ENCODE measurements around the gene ARHGEF4. TPM values are rescaled to one million over a fixed set of nuclear protein-coding genes. Genes with fewer than 3 reads are reported as not detected.

ARHGEF4 gene
- total RNA-seq, 6 experiments from 2014 or later, result 0.44 to 6.7 (median 0.67) TPM; not detected in 2

GRCh38 chr2:130910931-130911330, 74.2 kb downstream of the ARHGEF4 start:
- DNase-seq (no peak), ATAC-seq (no peak)
- WGBS (ENCODE audit: insufficient coverage, low coverage, low lambda C conversion rate, missing lambda C conversion rate), result 67% methylated on average over 6 of the region's 6 CpGs
- Histone ChIP-seq H3K36me3 (no peaks in the 10 kb centered on the region), H3K9me3 (no peaks in the 10 kb centered on the region), H3K4me3 (no peak overlapping the region), H3K27me3 (no peaks in the 10 kb centered on the region), H3K4me1 (no peaks in the 10 kb centered on the region), H3K27ac (no peak overlapping the region)
- no peak for TF ChIP-seq CTCF (IDR thresholded peaks at IDR 0.05)
- TF ChIP-seq POLR2A (IDR thresholded peaks at IDR 0.05), result no peak
- intact Hi-C loops (cut with DNase I), result no loop called here

- Histone ChIP-seq H3K36me3 (no peaks in the 10 kb centered on the region), H3K27ac (no peak overlapping the region), H3K27me3 (no peaks in the 10 kb centered on the region), H3K4me3 (no peak overlapping the region), H3K4me1 (no peaks in the 10 kb centered on the region), H3K9me3 (no peaks in the 10 kb centered on the region)
- ATAC-seq, result no peak
- TF ChIP-seq POLR2A (IDR thresholded peaks at IDR 0.05), result no peak
- no peak for TF ChIP-seq CTCF (IDR thresholded peaks at IDR 0.05)
- intact Hi-C loops (cut with DNase I), result no loop called here
- 66% methylated on average over 5 of the region's 5 CpGs for WGBS (ENCODE audit: insufficient coverage, low coverage, low lambda C conversion rate, missing lambda C conversion rate)
- no peak for DNase-seq
These were observed 74.8 kb downstream of the ARHGEF4 start for GRCh38 chr2:130911482-130911881.

- DNase-seq (no peak), ATAC-seq (no peak)
- Histone ChIP-seq H3K27me3 (no peaks in the 10 kb centered on the region), H3K4me3 (no peak overlapping the region), H3K4me1 (no peaks in the 10 kb centered on the region), H3K36me3 (no peaks in the 10 kb centered on the region), H3K9me3 (no peaks in the 10 kb centered on the region), H3K27ac (no peak overlapping the region)
- 57% methylated on average over 10 of the region's 15 CpGs for WGBS (ENCODE audit: insufficient coverage, low coverage, low lambda C conversion rate, missing lambda C conversion rate)
- intact Hi-C loops (cut with DNase I), result no loop called here
- TF ChIP-seq POLR2A (IDR thresholded peaks at IDR 0.05), result no peak
- TF ChIP-seq CTCF (IDR thresholded peaks at IDR 0.05), result no peak
These were observed 75.3 kb downstream of the ARHGEF4 start for GRCh38 chr2:130911996-130912395.

GRCh38 chr2:130912471-130912870, 75.8 kb downstream of the ARHGEF4 start:
- TF ChIP-seq CTCF (IDR thresholded peaks at IDR 0.05), result no peak
- no peak for TF ChIP-seq POLR2A (IDR thresholded peaks at IDR 0.05)
- Histone ChIP-seq H3K9me3 (no peaks in the 10 kb centered on the region), H3K4me1 (no peaks in the 10 kb centered on the region), H3K27ac (no peak overlapping the region), H3K27me3 (no peaks in the 10 kb centered on the region), H3K36me3 (no peaks in the 10 kb centered on the region), H3K4me3 (no peak overlapping the region)
- ATAC-seq, result no peak
- 36% methylated on average over 4 of the region's 4 CpGs for WGBS (ENCODE audit: insufficient coverage, low coverage, low lambda C conversion rate, missing lambda C conversion rate)
- no peak for DNase-seq
- intact Hi-C loops (cut with DNase I), result no loop called here

DNA sequence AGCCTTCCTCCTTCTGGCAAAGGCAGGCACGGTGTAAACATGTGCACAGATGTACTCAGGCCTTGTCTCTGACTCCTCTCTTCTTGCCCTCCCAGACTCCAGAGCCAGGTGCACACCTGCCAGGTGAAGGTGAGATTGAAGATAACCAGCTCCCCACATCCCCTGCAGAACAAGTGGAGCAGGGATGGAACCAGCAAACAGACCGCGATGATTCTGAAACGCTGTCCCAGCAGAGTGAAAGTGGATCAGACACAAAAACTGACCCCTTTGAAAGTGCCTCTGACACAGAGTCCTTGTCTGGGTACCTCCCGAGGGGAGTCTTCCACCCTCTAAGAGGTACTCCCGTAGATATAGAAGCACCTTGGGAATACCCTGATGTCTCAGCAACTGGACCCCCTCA, 77.2 kb downstream of the ARHGEF4 start:
- intact Hi-C loops (cut with DNase I), result no loop called here
- WGBS (ENCODE audit: insufficient coverage, low coverage, low lambda C conversion rate, missing lambda C conversion rate), result 60% methylated on average over 1 of the region's 6 CpGs
- H3K27ac ChIP-seq, result no peak overlapping the region
- TF ChIP-seq POLR2A (IDR thresholded peaks at IDR 0.05) (no peak), CTCF (IDR thresholded peaks at IDR 0.05) (no peak)
- H3K36me3 ChIP-seq, result no peaks in the 10 kb centered on the region
- DNase-seq, result no peak
- H3K27me3 ChIP-seq, result no peaks in the 10 kb centered on the region
- H3K4me1 ChIP-seq, result no peaks in the 10 kb centered on the region
- ATAC-seq, result no peak
- H3K9me3 ChIP-seq, result no peaks in the 10 kb centered on the region
- H3K4me3 ChIP-seq, result no peak overlapping the region
